Measurements from ENCODE around the gene OPN1SW.

Gene OPN1SW

GRCh38 chr7:128743112-128743772 lies 32.4 kb downstream of the OPN1SW start:
- Histone ChIP-seq H3K27me3 (ENCODE audit: insufficient read depth, low read length, poor library complexity) (no peaks in the 10 kb centered on the region), H3K4me1 (ENCODE audit: control insufficient read depth, low read depth, low read length) (peaks cover 2% of the 10 kb centered on the region), H3K27ac (ENCODE audit: low read depth, low read length) (no peak overlapping the region), H2BK120ac (ENCODE audit: low read depth, low read length) (no peak overlapping the region), H3K4me2 (ENCODE audit: low read length) (no peak overlapping the region), H4K8ac (ENCODE audit: low read depth, low read length) (no peak overlapping the region), H4K5ac (ENCODE audit: low read length) (no peak overlapping the region), H3K79me1 (ENCODE audit: low read length) (peaks cover 16% of the 10 kb centered on the region), H2AK5ac (ENCODE audit: low read length) (no peak overlapping the region), H3K36me3 (ENCODE audit: control insufficient read depth, insufficient read depth, low read length) (no peaks in the 10 kb centered on the region), H3K4ac (ENCODE audit: low read depth, low read length) (no peak overlapping the region), H3K79me2 (ENCODE audit: control insufficient read depth, insufficient read depth, low read length) (peaks cover 74% of the 10 kb centered on the region), H3K23ac (ENCODE audit: low read length) (no peak overlapping the region), H2BK15ac (replicated peaks; ENCODE audit: low read depth) (no peak overlapping the region), H3K9ac (ENCODE audit: low read length) (no peak overlapping the region), H3K56ac (ENCODE audit: low read length) (no peak overlapping the region), H3K4me3 (ENCODE audit: low read length) (no peak overlapping the region), H2BK5ac (ENCODE audit: low read length) (no peak overlapping the region), H3K18ac (ENCODE audit: low read length) (no peak overlapping the region)
- no CpG with 5 or more reads among the region's 7 CpGs for WGBS (ENCODE audit: extremely low coverage, insufficient coverage, low lambda C conversion rate)
- DNase-seq = no peak

GRCh38 chr7:128742206-128742605 lies 33.4 kb downstream of the OPN1SW start:
- DNase-seq = no peak
- Histone ChIP-seq H3K27ac (ENCODE audit: low read depth, low read length) (no peak overlapping the region), H2BK120ac (ENCODE audit: low read depth, low read length) (no peak overlapping the region), H3K56ac (ENCODE audit: low read length) (no peak overlapping the region), H3K36me3 (ENCODE audit: control insufficient read depth, insufficient read depth, low read length) (no peaks in the 10 kb centered on the region), H3K18ac (ENCODE audit: low read length) (no peak overlapping the region), H3K79me2 (ENCODE audit: control insufficient read depth, insufficient read depth, low read length) (peaks cover 68% of the 10 kb centered on the region), H4K8ac (ENCODE audit: low read depth, low read length) (no peak overlapping the region), H4K5ac (ENCODE audit: low read length) (no peak overlapping the region), H3K27me3 (ENCODE audit: insufficient read depth, low read length, poor library complexity) (no peaks in the 10 kb centered on the region), H3K4ac (ENCODE audit: low read depth, low read length) (no peak overlapping the region), H3K4me2 (ENCODE audit: low read length) (no peak overlapping the region), H2BK15ac (replicated peaks; ENCODE audit: low read depth) (no peak overlapping the region), H3K79me1 (ENCODE audit: low read length) (peaks cover 12% of the 10 kb centered on the region), H3K4me1 (ENCODE audit: control insufficient read depth, low read depth, low read length) (peaks cover 2% of the 10 kb centered on the region), H3K4me3 (ENCODE audit: low read length) (no peak overlapping the region), H3K9ac (ENCODE audit: low read length) (no peak overlapping the region), H2BK5ac (ENCODE audit: low read length) (no peak overlapping the region), H3K23ac (ENCODE audit: low read length) (no peak overlapping the region), H2AK5ac (ENCODE audit: low read length) (no peak overlapping the region)
- no CpG with 5 or more reads among the region's 4 CpGs for WGBS (ENCODE audit: extremely low coverage, insufficient coverage, low lambda C conversion rate)

GRCh38 chr7:128741491-128741890 lies 34.1 kb downstream of the OPN1SW start:
- Histone ChIP-seq H3K36me3 (ENCODE audit: control insufficient read depth, insufficient read depth, low read length) (no peaks in the 10 kb centered on the region), H3K4ac (ENCODE audit: low read depth, low read length) (no peak overlapping the region), H2BK5ac (ENCODE audit: low read length) (no peak overlapping the region), H3K79me2 (ENCODE audit: control insufficient read depth, insufficient read depth, low read length) (peaks cover 65% of the 10 kb centered on the region), H3K4me1 (ENCODE audit: control insufficient read depth, low read depth, low read length) (peaks cover 2% of the 10 kb centered on the region), H3K27ac (ENCODE audit: low read depth, low read length) (no peak overlapping the region), H3K79me1 (ENCODE audit: low read length) (peaks cover 12% of the 10 kb centered on the region), H3K27me3 (ENCODE audit: insufficient read depth, low read length, poor library complexity) (no peaks in the 10 kb centered on the region), H3K4me2 (ENCODE audit: low read length) (no peak overlapping the region), H3K18ac (ENCODE audit: low read length) (no peak overlapping the region), H2BK15ac (replicated peaks; ENCODE audit: low read depth) (no peak overlapping the region), H4K8ac (ENCODE audit: low read depth, low read length) (no peak overlapping the region), H2BK120ac (ENCODE audit: low read depth, low read length) (no peak overlapping the region), H3K23ac (ENCODE audit: low read length) (no peak overlapping the region), H4K5ac (ENCODE audit: low read length) (no peak overlapping the region), H3K56ac (ENCODE audit: low read length) (no peak overlapping the region), H3K9ac (ENCODE audit: low read length) (peak overlapping the region; percentile 1), H2AK5ac (ENCODE audit: low read length) (no peak overlapping the region), H3K4me3 (ENCODE audit: low read length) (no peak overlapping the region)
- DNase-seq = no peak
- WGBS (ENCODE audit: extremely low coverage, insufficient coverage, low lambda C conversion rate) = no CpG with 5 or more reads among the region's 3 CpGs

GRCh38 chr7:128740996-128741395 lies 34.6 kb downstream of the OPN1SW start:
- Histone ChIP-seq H3K56ac (ENCODE audit: low read length) (peak overlapping the region; percentile 29), H2BK5ac (ENCODE audit: low read length) (no peak overlapping the region), H3K23ac (ENCODE audit: low read length) (no peak overlapping the region), H2BK15ac (replicated peaks; ENCODE audit: low read depth) (no peak overlapping the region), H4K5ac (ENCODE audit: low read length) (no peak overlapping the region), H3K4me1 (ENCODE audit: control insufficient read depth, low read depth, low read length) (peaks cover 2% of the 10 kb centered on the region), H3K18ac (ENCODE audit: low read length) (no peak overlapping the region), H3K9ac (ENCODE audit: low read length) (peak overlapping the region; percentile 44), H3K79me1 (ENCODE audit: low read length) (peaks cover 12% of the 10 kb centered on the region), H2BK120ac (ENCODE audit: low read depth, low read length) (no peak overlapping the region), H3K4me2 (ENCODE audit: low read length) (peak overlapping the region; percentile 35), H3K36me3 (ENCODE audit: control insufficient read depth, insufficient read depth, low read length) (no peaks in the 10 kb centered on the region), H4K8ac (ENCODE audit: low read depth, low read length) (no peak overlapping the region), H3K27me3 (ENCODE audit: insufficient read depth, low read length, poor library complexity) (no peaks in the 10 kb centered on the region), H3K79me2 (ENCODE audit: control insufficient read depth, insufficient read depth, low read length) (peaks cover 60% of the 10 kb centered on the region), H3K27ac (ENCODE audit: low read depth, low read length) (no peak overlapping the region), H2AK5ac (ENCODE audit: low read length) (no peak overlapping the region), H3K4ac (ENCODE audit: low read depth, low read length) (no peak overlapping the region), H3K4me3 (ENCODE audit: low read length) (no peak overlapping the region)
- no CpG with 5 or more reads among the region's 3 CpGs for WGBS (ENCODE audit: extremely low coverage, insufficient coverage, low lambda C conversion rate)
- no peak for DNase-seq

- Histone ChIP-seq H3K4me1 (ENCODE audit: control insufficient read depth, low read depth, low read length) (peaks cover 2% of the 10 kb centered on the region), H3K56ac (ENCODE audit: low read length) (peak overlapping the region; percentile 91), H3K27me3 (ENCODE audit: insufficient read depth, low read length, poor library complexity) (no peaks in the 10 kb centered on the region), H3K79me2 (ENCODE audit: control insufficient read depth, insufficient read depth, low read length) (peaks cover 52% of the 10 kb centered on the region), H3K18ac (ENCODE audit: low read length) (no peak overlapping the region), H3K36me3 (ENCODE audit: control insufficient read depth, insufficient read depth, low read length) (no peaks in the 10 kb centered on the region), H2AK5ac (ENCODE audit: low read length) (no peak overlapping the region), H4K8ac (ENCODE audit: low read depth, low read length) (no peak overlapping the region), H2BK15ac (replicated peaks; ENCODE audit: low read depth) (no peak overlapping the region), H3K79me1 (ENCODE audit: low read length) (peaks cover 9% of the 10 kb centered on the region), H2BK5ac (ENCODE audit: low read length) (no peak overlapping the region), H3K9ac (ENCODE audit: low read length) (peak overlapping the region; percentile 88), H3K27ac (ENCODE audit: low read depth, low read length) (no peak overlapping the region), H2BK120ac (ENCODE audit: low read depth, low read length) (no peak overlapping the region), H4K5ac (ENCODE audit: low read length) (no peak overlapping the region), H3K4ac (ENCODE audit: low read depth, low read length) (no peak overlapping the region), H3K4me3 (ENCODE audit: low read length) (peak overlapping the region; percentile 93), H3K4me2 (ENCODE audit: low read length) (peak overlapping the region; percentile 47), H3K23ac (ENCODE audit: low read length) (no peak overlapping the region)
- no CpG with 5 or more reads among the region's 13 CpGs for WGBS (ENCODE audit: extremely low coverage, insufficient coverage, low lambda C conversion rate)
- DNase-seq = no peak
These were observed 35.5 kb downstream of the OPN1SW start for GRCh38 chr7:128739990-128740682.

All from mesendoderm (in vitro differentiated cells).